HepG2 (cell line): ENCODE data around the gene PRDM15. TPM values are rescaled to one million over a fixed set of nuclear protein-coding genes. Genes with fewer than 3 reads are reported as not detected.

Experiments
- ARID3A ChIP-seq: IDR thresholded peaks from 2 replicates; pipeline ENCODE4 v1.6.1; 2012; ENCODE audit warnings: low read depth, low read length, improper control_type of control experiment
- ASH2L ChIP-seq: fragments of 300-600, 200-600 bp; sonication (generic); IDR thresholded peaks from 2 replicates; pipeline ENCODE4 v1.7.0; 2017; ENCODE audit warnings: low read depth, mild to moderate bottlenecking, moderate library complexity, mixed read lengths, low read length; ENCODE audit not compliant: insufficient read length
- ATF4 ChIP-seq, 2 experiments: fragments of 450-650 bp in 1 of 2; sonication (generic) in 1 of 2; formaldehyde crosslinking; IDR thresholded peaks; 2 replicates each; pipeline versions ENCODE4 v1.5.0 to v1.8.0; 2020 to 2022; ENCODE audit warnings: mild to moderate bottlenecking in 1 of 2, missing genetic modification reagents in 1 of 2
- GFI1 ChIP-seq: sonication (generic); formaldehyde crosslinking; IDR thresholded peaks from 2 replicates; pipeline ENCODE4 v1.5.0; 2020; ENCODE audit warnings: missing genetic modification reagents, mild to moderate bottlenecking, borderline replicate concordance
- JDP2 ChIP-seq: sonication (generic); formaldehyde crosslinking; IDR thresholded peaks from 2 replicates; pipeline ENCODE4 v1.8.1; 2022; ENCODE audit warnings: missing genetic modification reagents, borderline replicate concordance
- KDM3A ChIP-seq: IDR thresholded peaks from 2 replicates; pipeline ENCODE4 v1.6.1; 2018; ENCODE audit warnings: low read depth, missing compliant biosample characterization
- PRDM15 ChIP-seq: sonication (generic); formaldehyde crosslinking; IDR thresholded peaks from 2 replicates; pipeline ENCODE4 v1.4.0; 2020; ENCODE audit warnings: missing genetic modification reagents
- RARA ChIP-seq: IDR thresholded peaks from 2 replicates; pipeline ENCODE4 v1.6.1; 2016; ENCODE audit warnings: missing genetic modification reagents, missing compliant biosample characterization
- RFX1 ChIP-seq: fragments of 450-650 bp; IDR thresholded peaks from 2 replicates; pipeline ENCODE4 v1.6.1; 2017
- SP2 ChIP-seq: sonication (generic); formaldehyde crosslinking; IDR thresholded peaks from 2 replicates; pipeline ENCODE4 v1.5.1; 2020; ENCODE audit warnings: mild to moderate bottlenecking, missing genetic modification reagents
- XBP1 ChIP-seq: sonication (generic); formaldehyde crosslinking; IDR thresholded peaks from 2 replicates; pipeline ENCODE4 v1.5.0; 2020; ENCODE audit warnings: missing genetic modification reagents
- ZBTB10 ChIP-seq: sonication (generic); formaldehyde crosslinking; IDR thresholded peaks from 2 replicates; pipeline ENCODE4 v1.4.0; 2020; ENCODE audit warnings: missing genetic modification reagents, borderline replicate concordance
- ZBTB43 ChIP-seq: sonication (generic); formaldehyde crosslinking; conservative IDR thresholded peaks from 2 replicates; pipeline ENCODE4 v1.4.0; 2020; ENCODE audit warnings: missing genetic modification reagents
- ZMAT3 ChIP-seq: sonication (generic); formaldehyde crosslinking; conservative IDR thresholded peaks from 2 replicates; pipeline ENCODE4 v1.7.0; 2021; ENCODE audit warnings: missing genetic modification reagents
- ZNF136 ChIP-seq: sonication (generic); formaldehyde crosslinking; IDR thresholded peaks from 2 replicates; pipeline ENCODE4 v1.8.1; 2022; ENCODE audit warnings: low read depth, mild to moderate bottlenecking, moderate library complexity, missing genetic modification reagents
- ZNF44 ChIP-seq: sonication (generic); formaldehyde crosslinking; IDR thresholded peaks from 2 replicates; pipeline ENCODE4 v1.5.1; 2020; ENCODE audit warnings: mild to moderate bottlenecking, missing genetic modification reagents
- ZNF580 ChIP-seq: IDR thresholded peaks from 2 replicates; pipeline ENCODE4 v1.6.1; 2016; ENCODE audit warnings: low read depth, borderline replicate concordance
- polyA plus RNA-seq, 8 experiments: library from polyadenylated mRNA; depleted of rRNA in 3 of 8; stranded (reverse) in 7 of 8; unstranded in 1 of 8; fragments of >200 nt; fragmentation: Illumina TruSeq in 4 of 8; extraction: Trizol in 4 of 8; gene quantifications; 2 replicates each; pipeline versions ENCODE4 v1.2.1 to v1.2.3, GENCODE V29; 2011 to 2016; ENCODE audit warnings: low read depth in 4 of 8, missing spikeins in 1 of 8, mixed read lengths in 1 of 8; ENCODE audit not compliant: insufficient read depth in 1 of 8
- total RNA-seq, 5 experiments: library from RNA; depleted of rRNA; stranded (reverse); fragments of >200 nt; fragmentation: Illumina TruSeq; extraction: Trizol; gene quantifications; 2 replicates each; pipeline ENCODE4 v1.2.3, GENCODE V29; 2016; ENCODE audit warnings: low read depth in 1 of 5

The PRDM15 gene
- total and polyA plus RNA-seq, 2 of the 13 experiments (the other 11 are each of a cell fraction or from before 2014, with no cell fraction given), result 4.0 to 6.9 TPM

- TF ChIP-seq ZNF44 (CRISPR knock-in tag) (no peak), PRDM15 (CRISPR knock-in tag) (no peak), JDP2 (CRISPR knock-in tag) (no peak; the same call in 1 of the 2 replicates), ASH2L (peak; percentile 83), XBP1 (CRISPR knock-in tag) (no peak), ZBTB10 (0 out of 2 replicates have a peak, but pooled peaks have one; percentile 17), KDM3A (CRISPR knock-in tag) (peak; percentile 46; the same call in 1 of the 2 replicates), SP2 (CRISPR knock-in tag) (no peak), ZNF580 (no peak), GFI1 (CRISPR knock-in tag) (peak; percentile 13; the same call in 1 of the 2 replicates), ZBTB43 (CRISPR knock-in tag) (peak; percentile 76), ZMAT3 (0 out of 2 replicates have a peak, but pooled peaks have one; percentile 24), ATF4 (CRISPR knock-in tag; IDR thresholded peaks at IDR 0.05) (0 out of 4 replicates have a peak, but pooled peaks of 1 of the 2 experiments have one; percentile 31), ARID3A (peak; percentile 48), ZNF136 (0 out of 2 replicates have a peak, but pooled peaks have one; percentile 36), RARA (CRISPR knock-in tag) (peak; percentile 90), RFX1 (peak; percentile 78)
Observed at GRCh38 chr21:41768437-41769042, 110.6 kb downstream of the PRDM15 start (continued).
